GM18511 (cell line): ENCODE measurements around the gene PHPT1.
"Not testable (repeated sequence)": the region's sequence is repeated elsewhere in the genome, so short reads cannot be mapped to it uniquely, and the experiment has no call there.

Source experiments
- ATAC-seq: cut with Tn5 transposase; IDR thresholded peaks from one replicate; pipeline ENCODE4 v1.9.1; 2021; ENCODE audit warnings: mild to moderate bottlenecking, moderate library complexity; ENCODE audit not compliant: unreplicated experiment

PHPT1 gene

DNA sequence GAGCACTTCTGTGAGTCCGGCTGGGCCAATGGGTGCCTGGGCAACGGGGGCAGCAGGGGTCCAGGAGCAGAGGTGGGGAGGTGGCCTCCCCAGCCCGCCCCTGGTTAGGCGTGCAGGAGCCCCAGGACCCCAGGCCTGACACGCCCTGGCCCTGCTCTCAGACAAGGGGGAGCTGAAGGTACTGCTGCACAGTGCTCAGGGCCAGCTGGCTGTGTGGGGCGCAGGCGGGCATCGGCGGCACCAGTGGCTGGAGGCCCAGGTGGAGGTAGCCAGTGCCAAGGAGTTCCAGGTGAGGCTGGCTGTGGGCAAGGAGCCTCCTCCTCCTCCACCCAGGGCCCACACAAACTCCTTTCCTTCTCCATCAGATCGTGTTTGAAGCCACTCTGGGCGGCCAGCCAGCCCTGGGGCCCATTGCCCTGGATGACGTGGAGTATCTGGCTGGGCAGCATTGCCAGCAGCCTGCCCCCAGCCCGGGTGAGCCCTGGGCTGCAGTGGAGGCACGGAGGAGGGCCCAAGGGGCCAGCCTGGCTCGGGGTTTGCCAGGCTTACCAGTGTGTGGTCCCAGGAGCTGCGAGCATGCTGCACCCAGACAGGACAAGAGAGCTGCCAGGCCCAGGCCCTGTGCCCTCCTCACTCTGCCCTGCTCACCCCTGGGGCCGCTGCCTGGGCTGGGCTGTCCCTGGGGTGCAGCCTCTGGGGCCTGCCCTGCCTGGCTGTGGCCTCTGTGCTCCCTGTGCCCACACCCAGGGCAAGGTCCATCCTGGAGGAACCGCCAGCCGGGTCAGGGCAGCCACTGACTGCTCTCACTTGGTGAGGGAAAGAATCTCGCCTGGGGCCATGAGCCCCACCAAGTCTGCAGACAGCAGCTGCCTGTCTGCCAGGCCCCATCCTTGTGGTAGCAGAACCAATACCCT is 9.9 kb downstream of the PHPT1 start:
- no peak for ATAC-seq

DNA sequence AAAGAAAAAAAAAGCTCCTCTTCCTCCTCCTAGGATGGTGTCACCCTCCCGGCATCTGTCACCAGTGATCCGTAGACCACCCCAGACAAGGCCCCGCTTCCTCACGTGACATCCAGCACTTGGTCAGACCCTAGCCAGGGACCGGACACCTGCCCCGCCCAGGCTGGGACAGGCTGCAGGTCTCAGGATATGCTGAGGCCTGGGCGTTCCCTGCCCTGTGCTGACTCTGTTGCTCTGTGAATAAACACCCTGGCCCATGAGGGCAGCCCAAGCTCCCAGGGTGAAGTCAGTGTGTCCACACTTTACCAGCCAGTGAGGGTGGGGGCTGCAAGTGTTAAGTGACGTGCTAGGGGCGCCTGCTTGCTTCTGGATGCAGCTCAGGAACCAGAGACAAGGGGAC is 11.3 kb downstream of the PHPT1 start:
- no peak for ATAC-seq

- ATAC-seq, result no peak
Observed at GRCh38 chr9:136860933-136861873, 12.0 kb downstream of the PHPT1 start.

DNA sequence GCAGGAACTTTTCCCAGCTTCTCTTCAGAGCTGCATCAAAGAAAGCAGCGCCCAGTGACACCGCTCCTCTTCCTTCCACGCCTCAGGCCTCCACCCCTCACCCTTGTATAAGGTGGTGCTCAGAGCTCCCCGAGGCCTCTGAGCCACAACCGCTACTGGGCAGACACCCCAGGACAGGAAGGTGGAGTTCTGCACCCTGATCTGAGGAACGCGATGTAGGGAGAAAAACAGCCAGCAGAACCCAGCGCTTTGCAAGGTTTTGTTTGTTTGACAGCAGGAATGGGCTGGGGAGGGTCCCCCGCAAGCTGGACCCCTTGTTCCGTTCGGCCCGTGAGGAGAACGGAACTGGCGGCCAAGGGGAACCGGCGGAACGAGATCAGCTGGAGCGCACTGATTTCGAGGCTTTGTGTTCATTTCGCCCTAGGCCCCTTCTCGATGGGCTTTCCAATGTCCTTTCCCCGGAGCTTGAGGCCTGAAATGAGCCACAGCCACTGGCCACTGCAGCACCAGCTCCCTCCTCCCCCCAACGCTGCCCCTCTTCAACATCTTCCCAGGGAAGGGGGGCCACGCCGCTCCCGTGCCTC is 12.8 kb downstream of the PHPT1 start:
- no peak for ATAC-seq

GRCh38 chr9:136862849-136863622 is 13.8 kb downstream of the PHPT1 start:
- ATAC-seq, result no peak

DNA sequence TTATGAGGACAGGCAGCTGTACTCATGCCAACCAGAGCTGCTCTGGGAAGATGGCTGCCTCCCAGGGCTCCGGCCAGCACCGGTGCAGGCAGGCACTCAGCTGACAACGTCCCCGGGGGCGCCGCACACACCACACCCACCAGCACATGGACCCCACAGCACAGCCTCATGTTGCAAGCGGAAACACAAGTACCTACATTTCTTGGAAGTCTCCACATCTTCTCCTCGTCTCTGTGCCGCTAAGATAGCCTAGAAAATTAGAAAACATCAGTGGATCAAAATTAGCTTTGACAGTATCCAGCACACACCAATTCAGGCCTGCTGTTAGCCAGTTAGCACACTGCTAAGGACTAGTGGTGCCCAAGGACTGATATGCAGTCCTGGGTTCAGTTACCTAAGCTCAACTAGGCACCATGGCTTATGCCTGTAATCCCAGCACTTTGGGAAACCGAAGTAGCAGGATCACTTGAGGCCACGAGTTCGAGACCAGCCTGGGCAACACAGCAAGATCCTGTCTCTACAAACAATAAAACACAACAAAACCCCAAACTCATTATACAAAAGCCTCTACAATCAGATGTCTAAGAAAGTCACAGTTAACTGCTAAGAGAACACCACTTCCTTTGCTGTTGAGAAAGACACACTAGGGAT is 14.5 kb downstream of the PHPT1 start:
- no peak for ATAC-seq

DNA sequence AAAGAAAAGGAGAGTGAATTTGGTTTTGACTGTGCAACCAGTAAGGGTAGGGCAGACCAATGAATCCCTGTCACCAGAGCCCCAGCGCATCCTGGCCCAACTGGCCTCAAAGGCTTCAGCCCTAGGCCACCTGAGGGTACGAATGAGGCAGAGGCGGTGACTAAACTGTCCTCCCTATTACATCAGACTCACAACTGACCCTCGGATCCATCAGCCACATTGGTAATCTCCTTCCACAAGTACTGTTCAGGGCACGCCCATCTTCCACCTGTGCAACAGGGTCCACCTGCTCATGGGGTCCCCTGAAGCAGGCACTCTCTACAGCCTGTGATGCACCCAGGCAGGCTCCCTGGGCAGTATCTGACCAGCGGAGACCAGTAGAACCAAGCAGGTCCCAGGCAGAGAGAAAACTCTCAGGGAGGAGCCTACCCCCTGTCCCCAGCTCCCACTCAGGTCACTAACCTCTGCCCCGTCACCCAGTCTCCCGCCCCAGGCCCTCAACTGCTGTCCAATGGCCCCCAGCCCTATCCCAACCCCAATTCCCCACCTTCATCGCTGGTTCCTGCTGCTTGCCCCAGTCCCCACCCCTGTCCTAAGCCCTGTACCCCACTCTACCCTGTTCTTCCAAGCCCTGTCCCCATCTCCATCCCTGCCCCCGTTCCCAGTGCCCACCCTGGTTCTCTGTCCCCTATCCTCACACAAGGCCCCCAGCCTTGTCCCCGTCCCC is 16.0 kb downstream of the PHPT1 start:
- no peak for ATAC-seq

DNA sequence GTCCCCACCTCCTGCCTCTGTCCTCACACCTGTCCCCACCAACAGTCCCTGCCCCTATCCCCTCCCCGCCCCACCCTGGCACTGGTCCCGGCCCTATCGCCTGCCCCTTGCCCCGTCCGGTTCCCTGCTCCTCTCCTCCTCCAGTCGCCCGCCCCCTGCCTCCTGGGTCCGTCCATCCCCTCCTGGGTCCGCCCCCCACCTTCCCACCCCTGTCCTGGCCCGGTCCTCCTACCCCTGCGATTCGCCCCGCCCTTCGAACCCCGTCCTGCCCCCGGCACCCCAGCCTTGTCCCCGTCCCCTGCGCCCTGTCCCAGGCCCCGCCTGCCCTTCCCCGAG is 16.5 kb downstream of the PHPT1 start:
- peak; percentile 4 for ATAC-seq

DNA sequence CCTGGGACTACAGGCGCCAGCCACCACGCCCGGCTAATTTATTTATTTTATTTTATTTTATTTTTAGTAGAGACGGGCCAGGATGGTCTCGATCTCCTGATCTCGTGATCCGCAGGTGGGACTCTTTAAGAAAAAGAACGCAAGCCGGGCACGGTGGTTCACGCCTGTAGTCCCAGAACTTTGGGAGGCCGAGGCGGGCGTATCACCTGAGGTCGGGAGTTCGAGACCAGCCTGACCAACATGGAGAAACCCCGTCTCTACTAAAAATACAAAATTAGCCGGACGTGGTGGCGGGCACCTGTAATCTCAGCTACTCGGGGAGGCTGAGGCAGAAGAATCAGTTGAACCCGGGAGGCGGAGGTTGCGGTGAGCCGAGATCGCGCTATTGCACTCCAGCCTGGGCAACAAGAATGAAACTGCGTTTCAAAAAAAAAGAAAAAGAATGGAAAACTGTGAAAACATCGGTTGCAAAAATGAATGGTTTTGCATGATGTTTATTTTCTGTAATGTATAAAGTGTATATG is 17.8 kb downstream of the PHPT1 start:
- ATAC-seq, result not testable (repeated sequence)

DNA sequence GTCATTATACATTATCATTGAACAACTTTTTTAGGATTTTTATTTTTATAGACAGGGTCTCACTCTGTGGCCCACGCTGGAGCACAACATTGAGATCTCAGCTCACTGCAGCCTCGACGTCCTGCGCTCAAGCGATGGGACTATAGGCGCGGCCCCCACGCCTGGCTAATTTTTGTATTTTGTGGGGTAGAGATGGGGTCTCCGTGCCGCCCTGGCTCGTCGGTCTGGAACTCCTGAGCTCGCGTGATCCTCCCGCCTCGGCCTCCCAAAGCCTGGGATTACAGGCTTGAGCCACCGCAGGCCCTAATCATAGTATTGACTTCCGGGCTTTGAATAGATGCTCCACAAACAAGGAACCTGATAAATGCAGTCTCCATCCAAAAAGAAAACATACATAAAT is 18.3 kb downstream of the PHPT1 start:
- no peak for ATAC-seq

DNA sequence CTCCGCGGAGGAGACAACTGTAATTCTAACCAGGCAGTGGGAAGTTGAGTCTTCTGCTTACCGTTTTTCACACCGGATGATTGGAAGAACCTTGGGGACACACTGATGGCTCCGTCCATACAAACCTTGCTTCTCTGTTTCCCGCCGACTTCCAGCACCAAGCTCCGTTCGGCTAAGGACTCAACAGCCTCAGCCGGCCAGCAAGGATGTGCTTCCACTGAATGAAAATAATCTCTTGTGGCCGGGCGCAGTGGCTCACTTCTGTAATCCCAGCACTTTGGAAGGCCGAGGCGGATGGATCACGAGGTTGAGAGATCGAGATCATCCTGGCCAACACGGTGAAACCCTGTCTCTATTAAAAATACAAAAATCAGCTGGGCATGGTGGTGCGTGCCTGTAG is 18.7 kb downstream of the PHPT1 start:
- ATAC-seq, result no peak

DNA sequence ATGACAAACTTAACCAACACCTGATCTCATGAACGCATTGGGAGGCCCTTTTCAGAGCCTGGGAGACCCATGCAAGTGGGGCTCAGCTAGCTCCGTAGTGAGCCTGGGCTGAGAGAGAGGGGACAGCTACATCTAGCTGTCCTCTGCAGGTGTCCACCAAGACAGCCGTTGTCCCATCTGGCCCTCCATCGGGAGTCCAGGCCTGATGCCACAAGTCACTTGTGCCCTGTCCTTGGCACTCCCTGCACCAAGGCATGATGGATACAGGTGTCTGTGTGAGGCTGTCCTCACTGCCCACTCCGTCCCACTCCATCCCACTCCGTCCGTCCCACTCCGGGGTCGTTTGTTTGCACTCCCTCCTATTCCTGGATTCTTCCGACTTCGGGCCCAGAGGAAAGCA is 19.4 kb downstream of the PHPT1 start:
- ATAC-seq, result no peak

DNA sequence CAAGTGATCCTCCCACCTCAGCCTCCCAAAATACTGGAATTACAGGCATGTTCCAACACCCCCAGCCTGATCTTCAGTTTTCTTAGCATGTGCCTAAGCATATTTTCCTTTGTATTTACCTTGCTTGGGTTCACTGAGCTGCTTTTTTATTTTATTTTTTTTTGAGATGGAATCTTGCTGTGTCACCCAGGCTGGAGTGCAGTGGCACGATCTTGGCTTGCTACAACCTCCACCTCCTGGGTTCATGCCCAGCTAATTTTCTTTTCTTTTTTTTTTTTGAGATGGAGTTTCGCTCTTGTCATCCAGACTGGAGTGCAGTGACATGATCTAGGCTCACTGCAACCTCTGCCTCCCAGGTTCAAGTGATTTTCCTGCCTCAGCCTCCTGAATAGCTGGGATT is 20.4 kb downstream of the PHPT1 start:
- not testable (repeated sequence) for ATAC-seq

DNA sequence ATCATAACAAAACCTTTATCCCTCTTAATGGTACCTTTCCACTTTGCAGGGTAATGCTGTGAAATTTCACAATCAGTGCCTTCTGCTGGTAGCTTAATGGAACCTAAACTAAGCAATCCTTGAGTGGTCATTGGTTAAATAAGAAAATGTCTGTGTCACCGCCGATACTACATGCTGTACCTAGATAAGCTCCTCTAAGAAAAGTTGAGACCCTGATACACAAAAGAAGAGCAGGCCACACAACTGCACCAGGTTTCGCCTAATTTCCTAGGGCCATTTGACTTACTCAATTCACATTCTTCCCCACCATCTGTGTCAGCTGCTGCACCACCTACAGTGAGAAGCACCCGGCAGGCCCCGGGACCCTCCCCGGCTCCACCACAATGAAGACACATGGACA is 25.9 kb downstream of the PHPT1 start:
- ATAC-seq, result no peak

- ATAC-seq, result no peak
Observed at GRCh38 chr9:136876476-136876875, 27.3 kb downstream of the PHPT1 start.

GRCh38 chr9:136880651-136881050 is 31.4 kb downstream of the PHPT1 start:
- no peak for ATAC-seq

DNA sequence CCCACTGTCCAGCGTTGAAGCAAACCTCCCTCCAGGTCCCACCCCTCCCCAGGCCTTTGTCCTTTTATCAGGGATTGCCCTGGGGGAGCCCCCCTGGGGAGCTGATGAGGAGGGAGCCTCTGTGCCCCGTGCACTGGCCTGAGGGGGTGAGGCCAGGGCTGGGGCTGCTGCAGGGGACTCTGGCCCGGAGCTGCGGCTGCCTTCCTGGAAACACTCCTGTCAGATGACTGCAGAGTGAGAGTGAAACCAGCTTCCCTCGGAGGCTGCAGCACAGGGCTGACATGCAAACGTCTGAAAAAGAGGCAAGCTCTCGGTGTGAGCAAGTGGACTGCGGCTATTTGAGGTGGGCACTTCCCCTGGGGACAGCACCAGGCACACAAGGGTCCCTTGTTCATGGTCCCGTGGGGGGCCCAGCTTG is 32.5 kb downstream of the PHPT1 start:
- ATAC-seq, result peak; percentile 46

GRCh38 chr9:136882109-136882946 is 33.1 kb downstream of the PHPT1 start:
- ATAC-seq, result peak; percentile 37

- ATAC-seq, result not testable (repeated sequence)
Observed at GRCh38 chr9:136882947-136883283, 33.7 kb downstream of the PHPT1 start.
